Upper lobe of left lung (tissue), 6 donors: ENCODE results near the gene SMIM28. TPM values are rescaled to one million over a fixed set of nuclear protein-coding genes. Genes with fewer than 3 reads are reported as not detected.

Source experiments
- ATAC-seq, 2 donors: fragments of 200-7000 bp; cut with Tn5 transposase; one replicate each; pipeline ENCODE4 v1.9.1; 2022; ENCODE audit warnings: mild to moderate bottlenecking in 2 of 2, moderate library complexity in 2 of 2; ENCODE audit not compliant: low FRiP score in 2 of 2
- DNase-seq, 2 donors: peaks; one replicate each; pipeline ENCODE4 v3.0.0-alpha.2; 2019 to 2020
- H3K27ac ChIP-seq, 4 donors: fragments of 200-600 bp; sonication (generic); one replicate each; pipeline ENCODE4 v1.5.1; 2016 to 2019
- H3K27me3 ChIP-seq, 4 donors: fragments of 200-600 bp; sonication (generic); one replicate each; pipeline ENCODE4 v1.5.1; 2017 to 2019
- H3K36me3 ChIP-seq, 4 donors: fragments of 200-600 bp; sonication (generic); one replicate each; pipeline ENCODE4 v1.5.1; 2016 to 2019
- H3K4me1 ChIP-seq, 4 donors: fragments of 200-600 bp; sonication (generic); one replicate each; pipeline ENCODE4 v1.5.1; 2018 to 2019
- H3K4me3 ChIP-seq, 4 donors: fragments of 200-600 bp; sonication (generic); one replicate each; pipeline ENCODE4 v1.5.1; 2017 to 2019; ENCODE audit warnings: mild to moderate bottlenecking in 2 of 4, moderate library complexity in 1 of 4
- H3K9me3 ChIP-seq, 4 donors: fragments of 200-600 bp; sonication (generic); one replicate each; pipeline ENCODE4 v1.5.1; 2018 to 2019
- EP300 ChIP-seq, 4 donors: sonication (generic); formaldehyde crosslinking; IDR thresholded peaks; one replicate each; pipeline ENCODE4 v1.5.1; 2017; ENCODE audit warnings: antibody characterized with exemption in 4 of 4, control low read depth in 2 of 4
- POLR2A ChIP-seq, 4 donors: fragments of 450-650 bp; IDR thresholded peaks; one replicate each; pipeline ENCODE4 v1.5.1; 2016 to 2017; ENCODE audit warnings: antibody characterized with exemption in 4 of 4, mild to moderate bottlenecking in 2 of 4
- POLR2AphosphoS5 ChIP-seq, 2 donors: sonication (generic); formaldehyde crosslinking; IDR thresholded peaks; one replicate each; pipeline ENCODE4 v1.5.1; 2017; ENCODE audit warnings: antibody characterized with exemption in 2 of 2
- WGBS, 2 donors: methylation state at CpG; one replicate each; pipeline ENCODE4 v1.1.5; 2017 to 2018; 5-methylcytosine and 5-hydroxymethylcytosine counted together
- total RNA-seq, 6 donors: library from RNA; depleted of rRNA in 4 of 6; stranded (reverse); fragments of >200 nt in 4 of 6; gene quantifications; one replicate each; pipeline versions ENCODE4 v1.1.0 to v1.2.1, GENCODE V29; 2016 to 2021
- TF ChIP-seq, protein P1 (sequence below), 6 experiments: fragments of 450-650 bp in 4 of 6; fragments of 200-600 bp in 2 of 6; sonication (generic) in 2 of 6; IDR thresholded peaks; one replicate each; pipeline ENCODE4 v1.5.1; 2016 to 2019; ENCODE audit warnings: antibody characterized with exemption in 6 of 6
- donor health status: DM: no; HTN: no; CAD: no; lungs with moderate emphysema.
- donor health status: DM: no; HTN: yes; CAD: no; lungs with severe emphysema.

Gene SMIM28
- total RNA-seq, 6 donors from 2014 or later, result not detected

DNA sequence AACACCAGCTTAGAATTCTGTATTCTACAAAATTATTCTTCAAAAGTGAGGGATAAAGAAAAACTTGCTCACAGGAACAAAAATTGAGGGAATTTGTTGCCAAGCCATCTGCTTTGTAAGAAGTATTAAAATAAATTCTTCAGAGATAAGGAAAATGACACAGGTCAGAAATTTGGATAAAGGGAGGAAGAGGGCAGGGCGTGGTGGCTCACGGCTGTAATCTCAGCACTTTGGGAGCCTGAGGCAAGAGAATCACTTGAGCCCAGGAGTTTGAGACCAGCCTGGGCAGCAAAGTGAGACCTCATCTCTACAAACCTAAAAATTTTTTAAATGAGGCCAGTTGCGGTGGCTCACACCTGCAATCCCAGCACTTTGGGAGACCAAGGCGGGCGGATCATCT is 11.8 kb downstream of the SMIM28 start:
- WGBS, 2 donors, result 88 to 89% methylated on average over 5 of the region's 5 CpGs
- no peak for ATAC-seq
- DNase-seq, result no peak
- TF ChIP-seq POLR2AphosphoS5 (IDR thresholded peaks at IDR 0.05) (no peak), EP300 (IDR thresholded peaks at IDR 0.05) (no peak), POLR2A (IDR thresholded peaks at IDR 0.05) (no peak)
- TF ChIP-seq, protein P1, sequence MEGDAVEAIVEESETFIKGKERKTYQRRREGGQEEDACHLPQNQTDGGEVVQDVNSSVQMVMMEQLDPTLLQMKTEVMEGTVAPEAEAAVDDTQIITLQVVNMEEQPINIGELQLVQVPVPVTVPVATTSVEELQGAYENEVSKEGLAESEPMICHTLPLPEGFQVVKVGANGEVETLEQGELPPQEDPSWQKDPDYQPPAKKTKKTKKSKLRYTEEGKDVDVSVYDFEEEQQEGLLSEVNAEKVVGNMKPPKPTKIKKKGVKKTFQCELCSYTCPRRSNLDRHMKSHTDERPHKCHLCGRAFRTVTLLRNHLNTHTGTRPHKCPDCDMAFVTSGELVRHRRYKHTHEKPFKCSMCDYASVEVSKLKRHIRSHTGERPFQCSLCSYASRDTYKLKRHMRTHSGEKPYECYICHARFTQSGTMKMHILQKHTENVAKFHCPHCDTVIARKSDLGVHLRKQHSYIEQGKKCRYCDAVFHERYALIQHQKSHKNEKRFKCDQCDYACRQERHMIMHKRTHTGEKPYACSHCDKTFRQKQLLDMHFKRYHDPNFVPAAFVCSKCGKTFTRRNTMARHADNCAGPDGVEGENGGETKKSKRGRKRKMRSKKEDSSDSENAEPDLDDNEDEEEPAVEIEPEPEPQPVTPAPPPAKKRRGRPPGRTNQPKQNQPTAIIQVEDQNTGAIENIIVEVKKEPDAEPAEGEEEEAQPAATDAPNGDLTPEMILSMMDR (IDR thresholded peaks at IDR 0.05), result no peak
- Histone ChIP-seq H3K9me3 (no peaks in the 10 kb centered on the region), H3K4me3 (no peak overlapping the region), H3K4me1 (no peaks in the 10 kb centered on the region), H3K27ac (no peak overlapping the region), H3K36me3 (no peaks in the 10 kb centered on the region), H3K27me3 (no peaks in the 10 kb centered on the region)

DNA sequence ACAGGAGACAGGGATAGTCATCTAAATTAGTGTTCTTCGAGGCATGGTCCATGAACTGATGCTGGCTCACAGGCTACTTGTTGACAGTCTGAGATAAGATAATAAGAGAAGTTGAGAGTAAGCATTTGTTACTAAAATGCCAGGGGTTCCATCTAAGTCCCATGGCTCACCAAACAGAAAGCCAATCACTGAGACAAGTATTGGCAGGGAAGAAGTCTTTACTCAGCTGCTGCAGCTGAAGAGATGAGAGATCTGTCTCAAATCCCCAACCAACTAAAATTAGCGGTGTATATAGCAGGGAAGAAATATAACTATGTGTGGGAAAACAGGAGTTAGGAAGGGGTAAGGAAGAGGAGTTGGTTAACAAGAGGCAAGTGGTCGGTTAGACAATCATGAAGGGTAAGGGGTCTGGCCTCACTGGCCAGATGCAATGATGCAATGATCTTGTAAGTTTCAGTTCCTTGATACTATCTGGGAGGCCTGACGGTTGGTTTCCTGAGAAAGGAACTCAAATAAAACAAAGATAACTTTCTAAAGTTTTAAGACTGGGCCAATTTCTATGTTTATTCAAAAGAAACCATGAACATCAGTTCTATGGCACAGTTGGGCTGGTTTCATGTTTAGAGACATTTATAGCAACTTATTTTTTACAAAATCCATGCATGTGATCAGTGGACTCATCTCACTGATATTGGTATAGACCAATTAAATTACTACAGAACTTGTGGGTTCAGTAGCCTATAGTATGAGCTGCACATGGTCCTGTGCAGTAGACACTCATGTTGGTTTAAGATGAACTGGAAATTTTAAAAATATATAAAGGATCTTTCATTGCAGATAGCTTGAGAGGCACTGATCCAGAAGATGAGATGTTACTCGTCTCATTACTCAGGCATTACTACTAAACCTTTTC is 16.4 kb downstream of the SMIM28 start:
- TF ChIP-seq POLR2A (IDR thresholded peaks at IDR 0.05), result no peak
- TF ChIP-seq, protein P1 (IDR thresholded peaks at IDR 0.05), result no peak
- no peak for TF ChIP-seq POLR2AphosphoS5 (IDR thresholded peaks at IDR 0.05)
- TF ChIP-seq EP300 (IDR thresholded peaks at IDR 0.05), result no peak
- Histone ChIP-seq H3K27ac (no peak overlapping the region), H3K27me3 (no peaks in the 10 kb centered on the region), H3K36me3 (no peaks in the 10 kb centered on the region), H3K4me1 (no peaks in the 10 kb centered on the region), H3K9me3 (no peaks in the 10 kb centered on the region), H3K4me3 (no peak overlapping the region)
- no peak for DNase-seq
- 60 to 74% methylated on average over 5 of the region's 5 CpGs for WGBS, 2 donors
- no peak for ATAC-seq

DNA sequence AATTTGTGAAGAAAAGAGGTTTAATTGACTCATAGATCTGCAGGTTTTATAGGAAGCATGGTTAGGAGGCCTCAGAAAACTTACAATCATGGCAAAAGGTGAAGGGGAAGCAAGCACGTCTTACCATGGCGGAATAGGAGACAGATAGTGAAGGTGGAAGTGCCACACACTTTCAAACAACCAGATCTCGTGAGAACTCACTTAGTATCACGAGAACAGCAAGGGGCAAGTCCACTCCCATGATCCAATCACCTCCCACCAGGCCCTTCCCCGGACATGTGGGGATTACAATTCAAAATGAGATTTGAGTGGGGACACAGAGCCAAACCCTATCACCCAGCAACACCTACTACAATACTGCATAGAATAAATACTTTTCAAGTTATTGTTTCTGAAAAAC is 19.0 kb downstream of the SMIM28 start:
- WGBS, 2 donors, result 91 to 93% methylated on average over 5 of the region's 5 CpGs
- TF ChIP-seq EP300 (IDR thresholded peaks at IDR 0.05) (no peak), POLR2A (IDR thresholded peaks at IDR 0.05) (no peak), POLR2AphosphoS5 (IDR thresholded peaks at IDR 0.05) (no peak)
- TF ChIP-seq, protein P1 (IDR thresholded peaks at IDR 0.05), result no peak
- Histone ChIP-seq H3K27ac (no peak overlapping the region), H3K4me1 (no peaks in the 10 kb centered on the region), H3K36me3 (no peaks in the 10 kb centered on the region), H3K27me3 (no peaks in the 10 kb centered on the region), H3K9me3 (no peaks in the 10 kb centered on the region), H3K4me3 (no peak overlapping the region)
- ATAC-seq (no peak), DNase-seq (no peak)

DNA sequence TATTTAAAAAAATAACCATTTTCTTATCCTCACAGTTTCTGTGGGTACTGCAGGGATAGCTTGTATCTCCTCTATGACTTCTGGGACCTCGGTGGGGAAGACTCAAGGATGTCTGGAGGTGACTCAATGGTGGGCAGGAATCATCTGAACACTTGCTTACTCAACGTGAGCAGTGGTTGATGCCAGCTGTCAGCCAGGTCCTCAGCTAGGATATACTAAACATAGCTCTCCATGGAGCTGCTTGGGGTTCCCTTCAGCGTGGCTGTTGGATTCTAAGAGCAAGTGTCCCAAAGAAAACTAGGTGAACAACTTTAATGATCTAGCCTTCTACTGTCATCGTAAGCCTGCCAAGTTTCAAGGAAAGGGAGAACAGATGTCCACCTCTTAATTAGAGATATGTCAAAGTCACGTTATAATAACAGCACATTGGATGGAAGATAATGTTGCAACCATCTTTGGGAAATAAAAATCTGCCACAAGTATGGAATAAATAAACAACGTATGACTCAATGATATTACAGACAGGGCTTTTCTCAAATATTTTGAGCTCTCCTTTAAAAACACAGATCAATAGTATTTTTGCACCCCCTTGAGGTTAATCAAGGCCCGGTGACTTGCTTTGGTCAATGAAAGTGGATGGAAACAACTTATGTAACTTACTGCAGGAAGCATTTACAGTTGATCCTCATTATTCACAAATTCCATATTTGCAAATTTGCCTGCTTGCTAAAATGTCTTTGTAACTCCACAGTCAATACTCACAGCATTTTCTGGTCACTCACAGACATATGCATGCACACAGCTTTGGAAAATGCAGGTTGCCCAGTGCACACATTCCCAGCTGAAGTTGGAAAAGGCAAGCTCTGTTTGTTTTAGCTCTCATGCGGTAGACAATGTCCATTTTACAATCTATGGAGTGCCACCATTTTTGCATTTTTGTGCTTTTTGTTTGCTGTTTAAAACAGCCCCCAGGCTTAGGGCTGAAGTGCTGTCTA is 19.7 kb downstream of the SMIM28 start:
- no peak for DNase-seq
- Histone ChIP-seq H3K4me1 (no peaks in the 10 kb centered on the region), H3K9me3 (no peaks in the 10 kb centered on the region), H3K27ac (no peak overlapping the region), H3K27me3 (no peaks in the 10 kb centered on the region), H3K4me3 (no peak overlapping the region), H3K36me3 (no peaks in the 10 kb centered on the region)
- TF ChIP-seq, protein P1 (IDR thresholded peaks at IDR 0.05), result no peak
- TF ChIP-seq EP300 (IDR thresholded peaks at IDR 0.05), result no peak
- TF ChIP-seq POLR2AphosphoS5 (IDR thresholded peaks at IDR 0.05), result no peak
- TF ChIP-seq POLR2A (IDR thresholded peaks at IDR 0.05), result no peak
- 83 to 85% methylated on average over 8 of the region's 8 CpGs for WGBS, 2 donors
- ATAC-seq, result no peak
